ENCODE results near the gene ADAM33. TPM values are rescaled to one million over a fixed set of nuclear protein-coding genes. Genes with fewer than 3 reads are reported as not detected.
A peak's percentile ranks its signal among the peaks of the same experiment; 100 is the strongest.

The ADAM33 gene
- total RNA-seq, 1 donor from 2014 or later: 13.4 TPM

DNA sequence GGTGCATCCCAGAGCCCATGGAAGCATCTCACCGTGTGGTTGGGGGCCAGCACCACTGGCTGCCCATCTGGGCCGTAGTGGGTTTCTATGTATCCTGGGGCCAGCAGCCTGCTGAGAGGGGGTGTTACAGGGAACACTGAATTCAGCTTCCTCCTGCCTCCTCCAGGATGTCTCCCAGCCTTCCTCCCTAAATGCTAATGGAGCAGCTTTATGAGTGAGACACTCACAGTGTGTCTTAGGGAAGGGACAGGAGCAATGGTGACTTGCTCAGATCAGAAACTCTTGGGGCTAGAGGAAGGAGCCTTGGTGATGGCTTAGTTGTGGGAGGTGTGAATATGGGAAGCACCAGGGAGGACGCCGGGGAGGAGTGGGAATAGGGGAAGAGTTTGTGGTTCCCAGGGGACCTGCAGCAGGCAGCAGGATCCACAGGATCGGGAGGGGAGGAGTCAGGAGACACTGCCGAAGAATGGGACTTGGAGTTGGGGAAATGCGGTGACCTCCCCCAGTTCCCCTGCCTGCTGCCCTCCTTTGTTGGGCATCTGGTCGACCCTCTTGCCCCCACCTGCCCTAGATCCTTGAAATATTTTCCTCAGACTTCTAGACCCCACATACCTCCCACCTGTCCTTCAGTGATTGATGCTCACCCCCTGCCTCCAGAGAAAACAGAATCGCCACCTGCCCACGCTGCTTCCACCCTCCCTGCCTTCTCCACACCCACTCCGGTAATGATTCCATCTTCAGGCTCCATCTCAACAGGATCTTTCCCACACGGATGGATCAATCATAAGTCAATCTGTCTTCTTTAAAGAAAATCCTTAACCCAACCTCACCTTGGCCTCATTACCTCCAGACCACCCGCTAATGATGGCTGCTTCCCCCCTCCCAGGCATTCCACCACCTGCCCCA is 6.6 kb downstream of the ADAM33 start:
- DNase-seq (ENCODE audit: missing footprints) (peak; percentile 32), ATAC-seq (no peak)
- intact Hi-C loops (cut with DNase I): loop anchor here (5.0 kb wide), 1 partner anchor 92 kb away; the partner anchor contains the start of gene ADISSP

DNA sequence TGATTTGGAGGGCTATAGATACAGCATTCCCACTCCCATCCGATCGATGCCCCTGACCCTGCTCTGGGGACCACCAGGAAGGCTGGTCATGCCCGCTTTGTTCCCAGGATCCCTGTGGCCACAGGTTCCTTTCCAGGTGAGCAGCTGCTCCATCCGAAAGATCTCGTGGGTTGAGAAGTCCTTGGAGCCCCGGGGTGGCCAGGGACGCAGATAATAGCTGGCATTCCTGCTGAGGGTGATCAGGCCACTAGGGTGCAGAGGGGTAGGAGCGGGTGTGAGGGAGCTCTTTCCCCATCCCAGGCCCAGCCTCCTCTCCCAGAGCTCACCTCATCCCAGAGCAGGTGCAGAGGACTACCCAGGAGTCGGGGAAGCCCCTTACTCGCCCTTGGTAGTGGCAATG is 7.4 kb downstream of the ADAM33 start:
- ATAC-seq (no peak), DNase-seq (ENCODE audit: missing footprints) (peak; percentile 21)
- intact Hi-C loops (cut with DNase I): no loop called here

DNA sequence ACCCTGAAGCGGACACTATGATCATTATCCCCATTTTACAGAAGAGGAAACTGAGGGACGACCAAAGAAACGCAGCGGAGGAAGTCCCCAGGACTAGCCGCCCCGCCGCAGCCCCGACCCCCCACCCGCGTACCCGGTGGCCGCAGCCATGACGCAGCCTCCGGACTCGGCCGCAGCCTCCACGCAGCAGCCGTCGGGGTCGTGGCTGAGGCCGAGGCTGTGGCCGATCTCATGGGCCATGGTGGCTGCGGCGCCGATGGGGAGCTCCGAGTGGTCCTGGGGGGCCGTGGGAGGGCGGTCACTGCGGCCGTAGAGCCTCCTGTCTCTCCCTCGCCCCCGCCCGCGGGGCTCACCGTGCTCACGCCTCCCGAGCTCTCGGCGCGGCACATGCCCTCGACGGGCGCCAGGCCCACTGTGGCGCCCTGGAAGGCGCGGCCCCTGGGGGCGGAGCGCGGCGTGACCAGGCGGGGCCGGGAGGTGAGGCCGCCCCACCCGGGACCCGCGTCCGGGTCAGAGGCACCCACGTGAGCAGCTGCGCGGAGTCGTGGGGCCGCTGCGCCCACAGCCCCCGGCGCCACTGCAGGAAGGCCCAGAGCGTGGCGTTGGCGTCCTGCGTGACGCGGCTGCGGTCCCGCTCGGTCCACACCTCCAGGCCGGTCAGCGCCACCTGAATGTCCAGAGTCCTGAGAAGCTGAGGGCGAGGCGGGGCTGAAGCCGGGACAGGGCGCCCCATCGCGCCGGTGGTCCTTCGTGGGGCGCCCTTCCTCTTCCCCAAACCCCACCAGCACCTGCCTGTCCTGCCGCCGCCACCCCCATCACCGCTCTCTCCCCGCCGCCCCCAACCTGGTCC is 8.4 kb downstream of the ADAM33 start:
- DNase-seq (ENCODE audit: missing footprints): peak; percentile 41

DNA sequence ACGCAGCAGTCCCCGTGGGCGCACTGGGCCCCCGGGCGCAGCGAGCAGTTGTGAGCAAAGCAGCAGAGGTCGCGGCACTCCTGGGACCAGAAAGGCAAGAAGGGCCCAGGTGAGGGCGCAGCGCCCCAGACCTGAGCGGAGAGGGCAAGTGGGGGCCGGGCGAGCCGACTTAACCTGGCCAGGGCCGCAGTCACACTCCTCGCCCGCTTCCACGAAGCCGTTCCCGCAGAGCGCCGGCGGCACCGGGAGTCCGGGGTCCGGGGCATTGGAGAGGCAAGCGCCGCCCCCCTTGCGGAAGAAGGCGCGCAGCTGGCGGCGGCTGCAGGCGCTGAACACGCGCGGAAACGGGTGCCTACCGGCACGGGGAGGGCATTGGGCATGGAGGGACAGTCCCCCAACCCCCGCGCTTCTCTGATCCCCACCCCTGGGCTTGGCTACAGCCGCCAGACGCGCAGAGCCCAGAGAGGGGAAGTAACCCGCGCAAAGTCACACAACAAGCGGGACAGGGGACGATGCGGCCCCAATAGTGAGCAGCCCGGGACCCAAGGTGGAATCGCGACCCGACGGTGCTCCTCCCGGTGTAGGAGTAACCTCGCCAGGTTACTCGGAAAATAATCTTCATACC is 9.2 kb downstream of the ADAM33 start:
- DNase-seq (ENCODE audit: missing footprints) (peak; percentile 53), ATAC-seq (no peak)
- intact Hi-C loops (cut with DNase I): no loop called here

More for the DNA sequence above, 8.4 kb downstream of the ADAM33 start:
- no peak for ATAC-seq
- intact Hi-C loops (cut with DNase I): no loop called here

DNA sequence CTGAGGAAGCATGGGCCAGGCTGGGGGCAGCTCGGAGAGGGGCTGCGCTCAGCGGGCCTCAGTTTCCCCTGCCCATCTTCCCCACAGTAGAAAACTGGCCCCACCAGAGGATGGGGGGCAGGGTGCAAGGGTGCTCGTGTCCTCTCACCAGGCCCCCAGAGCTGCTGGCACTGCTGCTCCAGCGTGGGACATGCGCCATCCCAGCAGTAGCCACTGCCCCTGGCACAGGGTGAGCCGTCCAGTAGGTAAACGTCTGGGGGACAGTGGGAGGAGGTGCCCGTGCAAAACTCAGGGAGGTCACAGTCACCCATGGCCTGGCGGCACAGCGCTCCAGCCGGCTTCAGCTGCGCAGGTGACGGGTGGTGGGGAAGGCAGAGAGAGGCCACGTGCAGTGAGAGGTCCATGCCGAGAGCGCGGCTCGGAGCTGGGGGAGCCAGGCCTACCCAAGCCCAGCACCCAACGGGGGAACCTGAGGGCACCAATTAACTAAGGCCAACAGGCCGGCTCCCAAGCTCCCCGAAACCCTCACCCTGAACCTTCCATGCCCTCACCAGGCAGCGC is 9.7 kb downstream of the ADAM33 start:
- intact Hi-C loops (cut with DNase I): no loop called here
- DNase-seq (ENCODE audit: missing footprints) (peak; percentile 28), ATAC-seq (no peak)

DNA sequence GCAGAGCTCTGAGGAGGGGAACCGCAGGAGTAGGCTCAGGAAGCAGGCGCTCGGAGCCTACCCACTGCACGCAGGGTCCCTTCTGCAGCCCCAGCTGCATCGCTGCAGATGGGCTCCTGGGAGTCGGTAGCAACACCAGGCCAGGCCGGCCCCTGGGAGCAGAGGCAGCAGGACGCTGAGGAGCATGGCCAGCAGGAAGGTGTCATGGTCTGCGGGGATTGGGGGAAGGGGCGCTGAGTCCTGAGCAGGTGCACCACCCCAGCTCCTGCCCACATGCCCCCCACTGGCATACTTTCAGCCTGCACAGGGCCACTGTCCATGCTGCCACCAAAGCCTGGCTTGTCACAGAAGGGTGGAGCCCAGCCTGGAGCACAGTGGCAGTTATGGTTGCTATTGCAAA is 10.9 kb downstream of the ADAM33 start:
- ATAC-seq: no peak
- intact Hi-C loops (cut with DNase I): no loop called here
- peak; percentile 50 for DNase-seq (ENCODE audit: missing footprints)

DNA sequence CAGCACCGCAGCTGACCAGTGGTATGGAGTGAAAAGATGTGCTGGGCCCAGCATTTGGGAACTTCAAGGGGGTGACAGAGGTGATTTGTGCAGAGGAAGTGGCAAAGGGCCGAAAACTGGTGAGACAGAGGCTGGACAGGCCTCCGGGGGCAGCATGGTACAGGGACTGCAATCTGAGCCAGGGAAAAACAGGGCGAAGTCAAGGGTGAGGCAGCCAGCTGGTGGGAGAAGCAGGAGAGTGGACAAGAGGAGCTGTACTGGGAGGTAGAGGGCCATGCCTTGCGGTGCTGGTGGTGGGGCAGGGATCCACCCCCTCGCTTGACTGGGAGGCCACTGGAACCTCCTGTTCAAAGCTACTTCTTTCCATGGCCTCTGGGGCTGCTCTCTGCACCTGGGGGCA is 11.3 kb downstream of the ADAM33 start:
- no peak for ATAC-seq
- intact Hi-C loops (cut with DNase I): no loop called here
- peak; percentile 53 for DNase-seq (ENCODE audit: missing footprints)

DNA sequence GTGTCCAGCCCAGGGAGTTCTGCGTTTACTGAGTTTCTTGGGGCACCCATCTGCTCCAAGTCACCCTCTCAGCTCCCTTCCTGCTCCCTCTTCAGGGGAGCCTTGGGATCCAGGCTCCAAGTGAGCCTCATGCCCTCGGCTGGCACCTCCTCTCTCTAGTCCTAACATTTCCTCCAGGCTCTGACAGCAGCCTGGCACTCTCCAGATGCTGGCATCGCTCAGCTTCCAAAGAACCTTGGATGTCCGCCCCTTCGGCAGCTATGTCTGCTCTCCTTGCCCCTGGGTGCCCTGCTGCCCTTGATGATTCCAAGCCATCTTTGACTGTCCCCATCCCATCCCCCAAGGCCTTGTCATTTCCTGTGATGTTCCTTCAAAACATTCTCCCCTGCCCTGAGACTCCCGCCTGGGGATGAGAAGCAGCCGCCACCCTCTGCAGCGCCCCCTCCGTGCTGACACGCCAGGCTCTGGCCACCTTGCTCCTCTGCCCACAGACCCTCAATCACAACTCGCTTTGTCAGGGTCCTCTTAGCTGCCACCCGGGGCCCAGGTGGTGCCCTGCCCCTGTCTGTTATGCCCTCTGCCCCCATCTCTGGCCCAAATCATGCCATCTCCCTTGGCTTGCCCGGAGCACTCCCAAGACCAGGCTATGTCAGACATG is 12.0 kb downstream of the ADAM33 start:
- DNase-seq (ENCODE audit: missing footprints): peak; percentile 40
- intact Hi-C loops (cut with DNase I): no loop called here
- no peak for ATAC-seq

DNA sequence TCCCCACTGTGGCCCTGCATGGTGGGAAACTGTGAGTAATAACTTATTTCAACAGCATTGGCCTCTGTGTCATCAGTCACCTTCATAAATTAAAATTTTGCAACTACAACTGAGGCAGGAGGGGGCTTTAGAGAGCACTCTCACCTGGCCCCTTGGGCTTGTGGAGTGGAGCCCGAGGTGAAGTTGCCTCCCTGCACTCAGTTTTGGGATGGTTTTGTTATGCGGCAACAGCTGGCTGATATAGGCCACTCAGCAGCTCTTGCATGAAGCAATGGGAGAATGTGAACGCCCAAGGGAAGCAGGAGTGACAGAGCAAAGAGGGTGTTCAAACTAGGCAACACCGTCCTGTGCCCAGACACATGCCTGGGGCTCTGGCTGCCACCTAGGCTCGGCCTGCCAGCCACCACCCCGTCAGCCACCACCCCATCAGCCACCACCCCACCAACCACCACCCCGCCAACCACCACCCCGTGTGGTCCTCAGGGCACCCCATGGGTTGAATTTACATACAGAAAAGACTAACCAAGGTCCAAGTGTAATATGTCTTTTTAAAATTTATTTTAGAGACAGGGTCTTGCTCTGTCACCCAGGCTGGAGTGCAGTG is 14.3 kb downstream of the ADAM33 start:
- DNase-seq (ENCODE audit: missing footprints) (no peak), ATAC-seq (no peak)
- intact Hi-C loops (cut with DNase I): no loop called here

DNA sequence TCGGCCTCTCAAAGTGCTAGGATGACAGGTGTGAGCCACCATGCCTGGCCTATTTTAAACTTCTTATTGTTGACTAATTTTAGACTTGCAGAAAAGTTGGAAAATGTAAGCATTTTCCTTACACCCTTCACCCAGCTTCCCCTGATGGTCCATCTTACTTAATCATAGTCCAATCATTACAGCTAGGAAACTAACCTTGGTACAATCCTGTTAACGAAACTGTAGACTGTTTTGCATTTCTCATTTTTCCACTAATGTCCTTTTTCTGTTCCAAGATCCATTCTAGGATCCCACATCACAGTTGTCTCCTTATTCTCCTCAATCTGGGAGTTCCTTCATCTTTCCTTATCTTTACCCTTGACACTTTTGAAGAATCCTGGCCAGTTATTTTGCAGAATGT is 18.0 kb downstream of the ADAM33 start:
- ATAC-seq: no peak
- no peak for DNase-seq (ENCODE audit: missing footprints)
- intact Hi-C loops (cut with DNase I): no loop called here

DNA sequence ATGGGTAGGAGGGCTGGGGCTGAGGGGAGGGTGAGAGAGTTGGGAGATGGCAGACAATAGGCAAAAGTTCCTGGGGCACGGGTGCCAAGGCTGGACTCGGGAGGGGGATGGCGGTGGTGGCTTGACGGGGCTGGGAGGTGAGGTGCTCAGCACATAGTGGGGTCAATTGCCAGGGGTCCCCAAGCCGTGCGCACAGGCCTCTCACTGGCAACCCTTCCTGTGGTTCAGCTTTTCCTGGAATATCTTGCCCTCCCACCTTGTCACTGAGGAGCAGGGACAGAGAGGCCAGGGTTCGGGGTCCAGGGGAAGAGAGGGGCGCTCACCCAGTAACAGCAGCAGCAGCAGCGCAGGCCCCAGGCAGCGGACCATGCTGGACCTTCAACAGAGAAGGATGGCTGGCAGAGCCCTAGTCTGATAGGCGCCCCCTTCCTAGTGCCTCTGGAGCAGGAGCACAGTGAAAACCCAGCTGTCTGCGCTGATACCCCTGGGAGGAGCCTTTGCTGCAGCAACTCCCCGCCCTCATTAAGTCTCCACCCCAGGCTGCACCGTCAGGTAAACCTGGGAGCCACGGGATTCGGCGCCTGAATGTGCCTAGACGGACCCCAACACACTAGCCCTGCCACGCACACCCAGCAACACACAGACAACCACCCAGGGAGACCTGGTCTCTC is 18.6 kb downstream of the ADAM33 start, which contains the start of gene GFRA4:
Gene GFRA4 (minus strand): TSS at position 369 of the 671 bp plus-strand sequence. CDS start 0 bp downstream, at position 369.
- DNase-seq (ENCODE audit: missing footprints): no peak
- intact Hi-C loops (cut with DNase I): no loop called here

DNA sequence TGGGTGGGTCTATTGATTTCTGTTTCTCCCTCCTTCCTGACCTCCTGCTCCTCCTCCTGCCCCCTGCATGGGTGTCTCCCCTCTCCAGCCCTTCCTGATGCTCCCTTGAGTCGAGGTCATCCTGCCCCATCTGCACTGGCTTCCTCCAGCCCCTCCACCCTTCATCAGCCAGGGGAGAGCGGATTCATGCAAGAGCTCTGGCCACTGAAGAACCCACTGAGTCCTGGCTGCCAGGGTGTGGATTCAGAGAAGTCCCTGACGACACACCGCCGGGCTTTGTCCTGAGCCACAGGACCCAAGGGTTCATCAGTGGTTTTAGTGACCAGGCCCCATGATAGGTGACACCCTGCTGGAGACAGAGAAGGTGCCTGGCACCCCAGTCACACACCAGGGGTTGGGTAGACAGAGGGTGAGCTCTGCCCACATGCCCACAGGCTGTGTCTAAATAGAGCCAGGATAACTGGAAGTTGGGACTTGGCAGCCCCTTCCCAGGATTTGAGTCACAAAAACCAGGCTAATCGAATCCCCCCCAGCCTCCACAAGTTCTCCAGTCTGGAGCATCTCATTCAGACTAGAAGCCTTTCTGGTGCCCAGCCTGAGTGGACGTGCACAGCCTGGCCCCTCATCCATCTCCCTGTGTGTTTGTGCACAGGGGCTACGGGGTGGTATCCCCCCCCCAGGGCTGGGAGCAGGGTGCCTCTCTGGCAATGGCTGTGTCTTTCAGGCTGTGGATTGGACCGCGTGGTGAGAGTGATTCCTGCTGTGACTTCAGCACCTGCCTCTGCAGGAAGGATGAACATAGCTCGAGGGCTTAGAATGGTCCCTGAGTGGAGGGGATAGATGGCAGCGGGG is 19.8 kb downstream of the ADAM33 start:
- intact Hi-C loops (cut with DNase I): no loop called here
- ATAC-seq: no peak
- DNase-seq (ENCODE audit: missing footprints): no peak

More for the DNA sequence above, 18.6 kb downstream of the ADAM33 start, which contains the start of gene GFRA4:
- no peak for ATAC-seq

DNA sequence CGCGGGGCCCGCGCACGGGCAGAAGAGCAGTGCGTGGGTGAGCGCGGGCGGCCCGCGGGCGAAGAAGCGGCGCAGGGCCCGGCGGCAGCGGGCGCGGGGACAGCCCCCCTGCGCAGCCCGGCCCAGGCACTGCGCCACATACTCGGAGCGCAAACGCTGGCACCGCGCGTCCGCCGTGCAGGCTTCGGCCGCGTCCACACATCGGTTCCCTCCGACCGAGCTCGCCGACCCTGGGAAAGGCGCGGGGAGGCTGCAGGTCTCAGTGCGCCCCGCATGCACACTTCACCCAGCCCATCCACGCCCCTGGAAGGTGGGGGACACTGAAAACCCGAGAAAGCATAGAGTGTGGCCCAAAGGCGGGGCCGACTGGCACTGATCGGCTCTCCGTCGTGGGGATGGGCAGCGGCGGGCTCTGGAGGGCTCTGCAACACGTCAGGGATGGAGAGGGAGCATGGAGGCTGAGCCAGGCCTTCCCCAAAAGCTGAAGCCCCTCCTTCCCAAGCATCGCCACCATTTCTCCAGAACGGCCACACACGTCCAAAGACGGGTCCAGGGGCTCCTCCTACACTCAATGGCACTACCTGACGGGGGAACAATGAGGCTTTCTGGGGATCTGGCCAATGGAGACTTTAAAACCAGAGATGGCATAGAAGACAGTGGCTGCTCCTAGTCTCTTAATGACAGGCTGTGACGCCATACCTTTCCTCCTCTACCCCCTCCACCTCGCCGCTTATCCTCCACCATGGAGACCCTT is 20.6 kb downstream of the ADAM33 start:
- ATAC-seq (no peak), DNase-seq (ENCODE audit: missing footprints) (no peak)
- intact Hi-C loops (cut with DNase I): no loop called here

DNA sequence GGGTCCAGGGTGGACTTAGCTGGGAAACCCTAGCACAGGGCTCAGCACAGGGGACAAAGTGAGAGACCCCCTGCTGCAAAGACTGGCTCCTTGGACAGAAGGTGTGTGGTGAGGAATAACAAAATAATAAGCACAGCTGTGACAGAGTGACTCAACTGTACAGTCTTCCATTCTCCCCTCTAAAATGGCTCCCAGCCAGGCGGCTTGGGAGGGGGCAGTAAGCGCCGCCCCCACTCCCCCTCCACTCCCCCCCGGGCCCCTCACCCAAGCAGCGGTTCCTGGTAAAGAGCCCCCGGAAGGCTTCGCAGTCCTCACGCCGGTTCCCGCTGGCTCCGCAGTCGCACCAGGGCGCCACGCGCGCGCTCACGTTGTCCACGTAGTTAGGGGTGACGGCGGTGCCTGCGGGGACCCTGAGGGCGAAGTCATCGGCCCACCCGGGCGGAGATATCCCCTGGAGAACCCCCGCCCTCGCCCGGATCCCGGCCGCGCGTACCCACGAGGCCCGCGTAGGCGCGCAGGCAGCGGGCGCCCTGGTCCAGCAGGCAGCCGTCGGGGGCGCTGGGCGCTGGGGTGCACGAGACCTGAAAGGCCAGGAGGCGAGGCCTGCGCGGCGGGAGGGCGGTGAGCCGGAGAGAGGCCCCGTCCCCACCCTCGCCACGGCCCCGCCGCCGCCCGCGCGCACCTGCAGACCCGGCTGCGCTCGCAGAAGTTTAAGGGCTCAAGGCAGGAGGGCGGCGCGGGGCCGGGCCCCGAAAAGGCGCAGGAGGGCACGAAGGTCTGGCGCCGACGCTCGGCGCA is 21.3 kb downstream of the ADAM33 start:
- ATAC-seq: no peak
- intact Hi-C loops (cut with DNase I): no loop called here
- DNase-seq (ENCODE audit: missing footprints): no peak

Data from Right ventricle myocardium inferior (tissue), 1 donor.